Activated CD8-positive, alpha-beta T cell treated with anti-CD3 and anti-CD28 coated beads for 36 hours (primary cell): Measurements from ENCODE around the gene SLC35E4. TPM values are rescaled to one million over a fixed set of nuclear protein-coding genes. Genes with fewer than 3 reads are reported as not detected.

Experiments
- ATAC-seq: fragments of 200-7000 bp; cut with Tn5 transposase; one replicate; pipeline ENCODE4 v1.10.0; 2021; ENCODE audit warnings: mild to moderate bottlenecking, moderate library complexity
- CTCF ChIA-PET: fragments of 350-600 bp; sonication (Branson Sonifier 250); formaldehyde crosslinking; loops from one replicate; lab custom pipeline; 2021; ENCODE audit warnings: antibody characterized with exemption; lab: Charles Lee
- POLR2A ChIA-PET: fragments of 350-600 bp; sonication (Branson Sonifier 250); formaldehyde crosslinking; loops from one replicate; lab custom pipeline; 2021; ENCODE audit warnings: antibody characterized with exemption; lab: Charles Lee
- DNase-seq: peaks from one replicate; pipeline ENCODE4 v3.0.0-alpha.2; 2020
- H3K27ac Mint-ChIP-seq: one replicate; pipeline ENCODE4 v1.8.0; 2021; ENCODE audit warnings: mild to moderate bottlenecking, mixed read lengths
- H3K27me3 Mint-ChIP-seq: one replicate; pipeline ENCODE4 v1.8.0; 2021; ENCODE audit warnings: mixed read lengths
- H3K36me3 Mint-ChIP-seq: one replicate; pipeline ENCODE4 v1.8.0; 2021; ENCODE audit warnings: low read depth, mixed read lengths
- H3K4me1 Mint-ChIP-seq: one replicate; pipeline ENCODE4 v1.8.0; 2021; ENCODE audit warnings: low read depth, mixed read lengths
- H3K4me3 Mint-ChIP-seq: one replicate; pipeline ENCODE4 v1.8.0; 2021; ENCODE audit warnings: mild to moderate bottlenecking, moderate library complexity, mixed read lengths
- H3K9me3 Mint-ChIP-seq: one replicate; pipeline ENCODE4 v1.8.0; 2021; ENCODE audit warnings: mixed read lengths
- CTCF ChIP-seq: fragments of 200-600 bp; IDR thresholded peaks from one replicate; pipeline ENCODE4 v1.8.0; 2022; ENCODE audit warnings: antibody characterized with exemption, mild to moderate bottlenecking
- intact Hi-C: fragments of 100-400 bp; cut with micrococcal nuclease; formaldehyde crosslinking; loops from one replicate; pipeline ENCODE4 v1.10.0; 2022
- total RNA-seq, 2 experiments: library from RNA; stranded (reverse); gene quantifications; one replicate each; pipeline ENCODE4 v1.2.3, GENCODE V29; 2021

The SLC35E4 gene
- total RNA-seq, 2 experiments from 2014 or later, result 3.4 to 3.8 TPM

DNA sequence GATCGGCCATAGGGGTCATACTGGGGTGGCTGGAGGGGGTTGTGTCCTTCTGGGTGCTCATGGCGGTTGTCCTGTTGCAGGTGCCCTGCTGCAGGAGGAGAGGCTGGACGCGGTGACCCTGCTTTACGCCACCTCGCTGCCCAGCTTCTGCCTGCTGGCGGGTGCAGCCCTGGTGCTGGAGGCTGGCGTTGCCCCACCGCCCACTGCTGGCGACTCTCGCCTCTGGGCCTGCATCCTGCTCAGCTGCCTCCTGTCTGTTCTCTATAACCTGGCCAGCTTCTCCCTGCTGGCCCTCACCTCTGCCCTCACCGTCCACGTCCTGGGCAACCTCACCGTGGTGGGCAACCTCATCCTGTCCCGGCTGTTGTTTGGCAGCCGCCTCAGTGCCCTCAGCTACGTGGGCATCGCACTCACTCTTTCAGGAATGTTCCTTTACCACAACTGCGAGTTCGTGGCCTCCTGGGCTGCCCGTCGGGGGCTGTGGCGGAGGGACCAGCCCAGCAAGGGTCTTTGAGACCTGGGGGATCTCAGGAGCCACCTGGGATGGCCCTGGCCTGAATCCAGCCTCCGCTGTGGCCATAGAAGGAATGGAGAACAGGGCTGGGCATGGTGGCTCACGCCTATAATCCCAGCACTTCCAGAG, 11.1 kb downstream of the SLC35E4 start:
- Mint-ChIP-seq H3K27ac (no peak overlapping the region), H3K27me3 (no peaks in the 10 kb centered on the region), H3K4me1 (peaks cover 40% of the 10 kb centered on the region), H3K36me3 (no peaks in the 10 kb centered on the region), H3K4me3 (no peak overlapping the region), H3K9me3 (no peaks in the 10 kb centered on the region)
- POLR2A ChIA-PET, result interaction anchor here (0.5 kb wide), 1 partner anchor 47 kb away, joined by 3 read pairs; no protein-coding TSS in a partner anchor
- DNase-seq, result no peak
- no peak for ATAC-seq
- TF ChIP-seq CTCF, result no peak
- CTCF ChIA-PET, result interaction anchor here (0.7 kb wide), 1 partner anchor 274 kb away, joined by 4 read pairs; no protein-coding TSS in a partner anchor
- intact Hi-C loops, result no loop called here

DNA sequence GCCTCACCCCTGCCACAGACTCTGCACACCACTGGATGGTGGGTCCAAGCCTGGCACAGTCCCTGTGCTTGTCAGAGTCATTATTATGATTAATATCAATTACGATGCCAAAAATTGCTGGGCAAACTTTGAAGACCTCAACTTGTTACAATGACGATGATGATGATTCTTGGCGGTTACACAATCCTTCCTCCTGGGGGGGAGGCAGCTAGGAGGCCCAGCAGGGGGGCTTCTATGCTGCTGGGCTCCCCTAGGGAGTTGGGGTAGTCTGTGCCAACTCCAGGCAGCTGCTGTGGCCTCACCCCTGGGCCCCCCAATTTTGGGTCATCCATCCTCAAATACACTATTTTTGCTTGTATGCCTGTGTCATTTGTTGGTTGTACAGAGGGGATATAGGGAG, 12.0 kb downstream of the SLC35E4 start:
- no peaks in the 10 kb centered on the region for H3K9me3 Mint-ChIP-seq
- ATAC-seq (no peak), DNase-seq (no peak)
- intact Hi-C loops, result no loop called here
- CTCF ChIA-PET, result interaction anchor here (4.0 kb wide), 1 partner anchor 13 kb away, joined by 36 read pairs; the partner anchor contains the start of gene SLC35E4
- POLR2A ChIA-PET, result interaction anchor here (1.0 to 3.3 kb wide), 2 partner anchors 12 to 13 kb away, joined by 3 to 19 read pairs; partner anchors contain the start of gene SLC35E4
- no peak overlapping the region for H3K27ac Mint-ChIP-seq
- no peaks in the 10 kb centered on the region for H3K36me3 Mint-ChIP-seq
- H3K4me1 Mint-ChIP-seq, result peaks cover 41% of the 10 kb centered on the region
- TF ChIP-seq CTCF, result no peak
- no peak overlapping the region for H3K4me3 Mint-ChIP-seq
- no peaks in the 10 kb centered on the region for H3K27me3 Mint-ChIP-seq

DNA sequence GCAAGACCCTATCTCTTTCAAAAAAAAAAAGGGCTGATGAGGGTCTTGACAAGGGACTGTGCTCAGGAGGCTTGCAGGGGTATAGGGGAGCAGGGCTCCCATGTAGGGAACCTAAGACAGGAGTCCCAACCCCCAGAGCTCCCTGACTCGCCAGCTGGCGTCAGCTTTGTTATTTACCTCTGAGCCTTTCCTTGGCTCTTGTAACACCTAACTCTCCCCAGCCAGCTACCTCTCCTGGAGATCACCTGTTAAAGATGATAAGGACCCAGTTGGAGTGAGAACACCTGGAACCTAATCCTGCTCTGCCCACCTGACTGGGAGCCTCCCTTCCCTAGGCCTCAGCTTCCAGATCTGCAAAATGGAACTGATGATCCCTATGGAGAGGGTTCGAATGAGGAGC, 13.2 kb downstream of the SLC35E4 start:
- Mint-ChIP-seq H3K27ac (peak overlapping the region; percentile 85), H3K36me3 (no peaks in the 10 kb centered on the region), H3K4me3 (no peak overlapping the region), H3K9me3 (no peaks in the 10 kb centered on the region), H3K27me3 (no peaks in the 10 kb centered on the region), H3K4me1 (peaks cover 35% of the 10 kb centered on the region)
- no peak for ATAC-seq
- ChIA-PET CTCF (interaction anchor here (0.6 to 4.0 kb wide), 8 partner anchors 13 to 320 kb away, joined by 3 to 36 read pairs (median 5); partner anchors contain the start of genes DUSP18, MORC2 and SLC35E4), POLR2A (interaction anchor here (0.5 to 3.3 kb wide), 2 partner anchors 14 to 549 kb away, joined by 3 to 19 read pairs; partner anchors contain the start of gene SLC35E4)
- intact Hi-C loops, result no loop called here
- DNase-seq, result no peak
- no peak for TF ChIP-seq CTCF

- no peaks in the 10 kb centered on the region for H3K9me3 Mint-ChIP-seq
- H3K27ac Mint-ChIP-seq, result peak overlapping the region; percentile 85
- peak; percentile 59 for TF ChIP-seq CTCF
- POLR2A ChIA-PET, result interaction anchor here (2.0 to 3.3 kb wide), 2 partner anchors 14 to 93 kb away, joined by 5 to 19 read pairs; partner anchors contain the start of gene SLC35E4
- DNase-seq (peak; percentile 94), ATAC-seq (peak; percentile 99)
- H3K4me3 Mint-ChIP-seq, result no peak overlapping the region
- H3K4me1 Mint-ChIP-seq, result peaks cover 28% of the 10 kb centered on the region
- no peaks in the 10 kb centered on the region for H3K27me3 Mint-ChIP-seq
- intact Hi-C loops, result no loop called here
- CTCF ChIA-PET, result interaction anchor here (0.6 to 4.0 kb wide), 12 partner anchors 9 to 319 kb away, joined by 3 to 36 read pairs (median 5); partner anchors contain the start of genes DUSP18, MORC2 and SLC35E4
- H3K36me3 Mint-ChIP-seq, result no peaks in the 10 kb centered on the region
Observed at GRCh38 chr22:30649430-30650007, 13.9 kb downstream of the SLC35E4 start.
